ENCODE results near the gene RPGRIP1L. TPM values are rescaled to one million over a fixed set of nuclear protein-coding genes. Genes with fewer than 3 reads are reported as not detected.
"Not testable (repeated sequence)": the region's sequence is repeated elsewhere in the genome, so short reads cannot be mapped to it uniquely, and the experiment has no call there.

Gene RPGRIP1L
- total RNA-seq, 1 experiment from 2014 or later: 16.1 TPM

- Histone ChIP-seq H3K4me1 (peaks cover 8% of the 10 kb centered on the region; the same call in 1 of the 2 replicates), H3K36me3 (ENCODE audit: control insufficient read depth, insufficient read depth, low read length) (no peaks in the 10 kb centered on the region), H3K4me3 (ENCODE audit: low read depth, low read length) (no peak overlapping the region), H3K9me3 (no peaks in the 10 kb centered on the region), H3K27me3 (replicated peaks; ENCODE audit: control insufficient read depth, insufficient read depth, low read length) (no peaks in the 10 kb centered on the region)
- Mint-ChIP-seq H3K4me3 (ENCODE audit: unreplicated experiment) (no peak overlapping the region), H3K4me1 (ENCODE audit: low read depth, unreplicated experiment) (no peaks in the 10 kb centered on the region), H3K36me3 (ENCODE audit: insufficient read depth, unreplicated experiment) (no peaks in the 10 kb centered on the region), H3K27ac (ENCODE audit: unreplicated experiment) (no peak overlapping the region), H3K9me3 (ENCODE audit: unreplicated experiment) (no peaks in the 10 kb centered on the region), H3K27me3 (ENCODE audit: insufficient read depth, unreplicated experiment) (no peaks in the 10 kb centered on the region)
- CTCF ChIA-PET: no interaction called here
- POLR2A ChIA-PET: no interaction called here
- no peak for DNase-seq
- intact Hi-C loops (cut with micrococcal nuclease; ENCODE audit: unreplicated experiment): no loop called here
- BruUV-seq (replicated peaks): no TSS peak
- no peak for TF ChIP-seq CTCF (IDR thresholded peaks at IDR 0.05; ENCODE audit: insufficient read depth in 1 of 2, low read depth in 1 of 2, low read length in 1 of 2, severe bottlenecking in 1 of 2, unreplicated experiment in 1 of 2)
Measured at GRCh38 chr16:53707671-53708070, 4.0 kb upstream of the RPGRIP1L start.

GRCh38 chr16:53704445-53704813 is 770 bp upstream of the RPGRIP1L start:
- Mint-ChIP-seq H3K4me3 (ENCODE audit: unreplicated experiment) (peak overlapping the region; percentile 89), H3K36me3 (ENCODE audit: insufficient read depth, unreplicated experiment) (no peaks in the 10 kb centered on the region), H3K4me1 (ENCODE audit: low read depth, unreplicated experiment) (no peaks in the 10 kb centered on the region), H3K9me3 (ENCODE audit: unreplicated experiment) (no peaks in the 10 kb centered on the region), H3K27ac (ENCODE audit: unreplicated experiment) (peak overlapping the region; percentile 72), H3K27me3 (ENCODE audit: insufficient read depth, unreplicated experiment) (no peaks in the 10 kb centered on the region)
- DNase-seq: no peak
- POLR2A ChIA-PET: no interaction called here
- BruUV-seq (replicated peaks): TSS peak; percentile 43
- H3K4me1 ChIP-seq: peaks cover 8% of the 10 kb centered on the region; the same call in 1 of the 2 replicates
- peak overlapping the region; percentile 82 for H3K4me3 ChIP-seq (ENCODE audit: low read depth, low read length)
- no peaks in the 10 kb centered on the region for H3K9me3 ChIP-seq
- H3K27me3 ChIP-seq (replicated peaks; ENCODE audit: control insufficient read depth, insufficient read depth, low read length): no peaks in the 10 kb centered on the region
- TF ChIP-seq CTCF (IDR thresholded peaks at IDR 0.05; ENCODE audit: insufficient read depth in 1 of 2, low read depth in 1 of 2, low read length in 1 of 2, severe bottlenecking in 1 of 2, unreplicated experiment in 1 of 2): no peak
- intact Hi-C loops (cut with micrococcal nuclease; ENCODE audit: unreplicated experiment): loop anchor here (1.0 to 5.0 kb wide), 2 partner anchors 28 to 53 kb away; no protein-coding TSS in a partner anchor
- CTCF ChIA-PET: interaction anchor here (0.9 to 1.8 kb wide), 5 partner anchors 13 to 155 kb away, joined by 3 to 14 read pairs (median 7); no protein-coding TSS in a partner anchor
- no peaks in the 10 kb centered on the region for H3K36me3 ChIP-seq (ENCODE audit: control insufficient read depth, insufficient read depth, low read length)

- H3K27me3 ChIP-seq (replicated peaks; ENCODE audit: control insufficient read depth, insufficient read depth, low read length); CTCF ChIA-PET; H3K4me3 Mint-ChIP-seq (ENCODE audit: unreplicated experiment); H3K27me3 Mint-ChIP-seq (ENCODE audit: insufficient read depth, unreplicated experiment); H3K36me3 ChIP-seq (ENCODE audit: control insufficient read depth, insufficient read depth, low read length); H3K4me1 Mint-ChIP-seq (ENCODE audit: low read depth, unreplicated experiment); H3K9me3 ChIP-seq; H3K4me3 ChIP-seq (ENCODE audit: low read depth, low read length); H3K9me3 Mint-ChIP-seq (ENCODE audit: unreplicated experiment); DNase-seq; H3K4me1 ChIP-seq; BruUV-seq (replicated peaks); H3K27ac Mint-ChIP-seq (ENCODE audit: unreplicated experiment); POLR2A ChIA-PET: not testable (repeated sequence)
- H3K36me3 Mint-ChIP-seq (ENCODE audit: insufficient read depth, unreplicated experiment): peaks cover 12% of the 10 kb centered on the region
- intact Hi-C loops (cut with micrococcal nuclease; ENCODE audit: unreplicated experiment): loop anchor here (10.0 kb wide), 1 partner anchor 587 kb away; the partner anchor contains the start of gene IRX3
Measured at GRCh38 chr16:53698271-53698670, 5.4 kb downstream of the RPGRIP1L start.

- DNase-seq: no peak
- no peaks in the 10 kb centered on the region for H3K36me3 ChIP-seq (ENCODE audit: control insufficient read depth, insufficient read depth, low read length)
- Mint-ChIP-seq H3K9me3 (ENCODE audit: unreplicated experiment) (no peaks in the 10 kb centered on the region), H3K4me3 (ENCODE audit: unreplicated experiment) (no peak overlapping the region), H3K36me3 (ENCODE audit: insufficient read depth, unreplicated experiment) (peaks cover 18% of the 10 kb centered on the region), H3K27ac (ENCODE audit: unreplicated experiment) (no peak overlapping the region), H3K27me3 (ENCODE audit: insufficient read depth, unreplicated experiment) (no peaks in the 10 kb centered on the region), H3K4me1 (ENCODE audit: low read depth, unreplicated experiment) (no peaks in the 10 kb centered on the region)
- H3K9me3 ChIP-seq: no peaks in the 10 kb centered on the region
- H3K27me3 ChIP-seq (replicated peaks; ENCODE audit: control insufficient read depth, insufficient read depth, low read length): no peaks in the 10 kb centered on the region
- ChIA-PET CTCF (no interaction called here), POLR2A (no interaction called here)
- no peak overlapping the region for H3K4me3 ChIP-seq (ENCODE audit: low read depth, low read length)
- peaks cover 3% of the 10 kb centered on the region; the same call in 1 of the 2 replicates for H3K4me1 ChIP-seq
- no peak for TF ChIP-seq CTCF (IDR thresholded peaks at IDR 0.05; ENCODE audit: insufficient read depth in 1 of 2, low read depth in 1 of 2, low read length in 1 of 2, severe bottlenecking in 1 of 2, unreplicated experiment in 1 of 2)
- BruUV-seq (replicated peaks): no TSS peak
- intact Hi-C loops (cut with micrococcal nuclease; ENCODE audit: unreplicated experiment): loop anchor here (10.0 kb wide), 1 partner anchor 590 kb away; the partner anchor contains the start of gene IRX3
Measured at GRCh38 chr16:53695070-53695469, 8.6 kb downstream of the RPGRIP1L start.
